K562 (cell line): ENCODE measurements around the gene KRTAP10-12. TPM values are rescaled to one million over a fixed set of nuclear protein-coding genes. Genes with fewer than 3 reads are reported as not detected.

Experiments
- ADNP ChIP-seq: fragments of 200-800 bp; sonication (Bioruptor generic); IDR thresholded peaks from 2 replicates; pipeline ENCODE4 v1.6.1; 2016; ENCODE audit warnings: missing genetic modification characterization, missing compliant biosample characterization
- CBX3 ChIP-seq, 2 experiments: IDR thresholded peaks; 1 replicate in 1 of 2; 2 replicates in 1 of 2; pipeline ENCODE4 v1.6.1; 2012; ENCODE audit warnings: inconsistent platforms in 2 of 2, low read length in 2 of 2, borderline replicate concordance in 1 of 2, control low read depth in 1 of 2
- NBN ChIP-seq: fragments of 450-650 bp; IDR thresholded peaks from 2 replicates; pipeline ENCODE4 v1.6.1; 2016; ENCODE audit warnings: low read depth, mild to moderate bottlenecking
- NR2F6 ChIP-seq: fragments of 450-650 bp; formaldehyde crosslinking; IDR thresholded peaks from 2 replicates; pipeline ENCODE4 v1.4.0; 2020; ENCODE audit warnings: mild to moderate bottlenecking
- NR3C1 ChIP-seq: sonication (generic); formaldehyde crosslinking; IDR thresholded peaks from 2 replicates; pipeline ENCODE4 v1.8.1; 2022; ENCODE audit warnings: missing genetic modification reagents
- ZBTB33 ChIP-seq: sonication (generic); formaldehyde crosslinking; IDR thresholded peaks from 2 replicates; pipeline ENCODE4 v1.8.1; 2023; ENCODE audit warnings: mild to moderate bottlenecking, missing genetic modification reagents
- ZNF12 ChIP-seq: sonication (generic); formaldehyde crosslinking; IDR thresholded peaks from 2 replicates; pipeline ENCODE4 v1.4.0; 2020; ENCODE audit warnings: mild to moderate bottlenecking, missing genetic modification reagents
- ZNF444 ChIP-seq: fragments of 250-450 bp; sonication (Bioruptor Pico); IDR thresholded peaks from 2 replicates; pipeline ENCODE4 v1.4.0; 2020; ENCODE audit warnings: mild to moderate bottlenecking, moderate library complexity
- ZNF77 ChIP-seq: fragments of 250-450 bp; sonication (Bioruptor Pico); IDR thresholded peaks from 2 replicates; pipeline ENCODE4 v1.5.0; 2020
- polyA plus RNA-seq, 8 experiments: library from polyadenylated mRNA; depleted of rRNA in 4 of 8; stranded (reverse) in 5 of 8; unstranded in 3 of 8; fragments of >200 nt; fragmentation: Nextera tagmentation in 2 of 8; fragmentation: Illumina TruSeq in 1 of 8; extraction: Ambion mirVana in 2 of 8; extraction: Trizol in 1 of 8; gene quantifications; 2 replicates each; pipeline versions ENCODE4 v1.2.1 to v1.2.3, GENCODE V29; 2011 to 2014; ENCODE audit warnings: inconsistent platforms in 1 of 8, missing spikeins in 1 of 8
- total RNA-seq, 7 experiments: library from RNA; depleted of rRNA in 6 of 7; stranded (reverse); fragments of >200 nt in 6 of 7; fragmentation: Illumina TruSeq in 2 of 7; extraction: Trizol in 2 of 7; gene quantifications; 2 replicates each; pipeline versions ENCODE4 v1.2.1 to v1.2.3, GENCODE V29; 2011 to 2021; ENCODE audit warnings: low replicate concordance in 1 of 7
- TF ChIP-seq, protein P1 (sequence below): fragments of 250-450 bp; sonication (Bioruptor Pico); IDR thresholded peaks from 2 replicates; pipeline ENCODE4 v1.4.0; 2020; ENCODE audit warnings: mild to moderate bottlenecking, moderate library complexity

KRTAP10-12 gene
- total and polyA plus RNA-seq, 9 of the 15 experiments (the other 6 are each of a cell fraction or from before 2014, with no cell fraction given), result not detected

DNA sequence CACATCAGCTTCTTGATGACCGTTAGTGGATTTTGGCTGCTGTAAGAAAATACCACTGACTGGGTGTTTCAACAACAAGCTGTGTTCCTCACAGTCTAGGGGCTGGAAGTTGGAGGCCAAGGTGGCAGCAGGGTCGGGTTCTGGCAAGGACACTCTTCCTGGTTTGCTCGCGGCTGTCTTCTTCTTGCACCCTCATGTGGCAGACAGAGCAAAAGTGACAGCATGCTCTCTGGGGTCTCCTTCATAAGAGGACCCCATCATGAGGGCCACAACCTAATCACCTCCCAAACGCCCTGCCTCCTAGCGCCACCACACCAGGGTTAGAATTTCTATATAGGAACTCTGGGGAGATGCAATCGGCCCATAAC, 33.0 kb downstream of the KRTAP10-12 start (continued):
- TF ChIP-seq NR3C1 (CRISPR knock-in tag), result no peak
- TF ChIP-seq ZNF444 (CRISPR knock-in tag), result no peak
- TF ChIP-seq ZNF77, result no peak
- TF ChIP-seq CBX3 (IDR thresholded peaks at IDR 0.05; ENCODE audit: borderline replicate concordance in 1 of 2, low read length in 2 of 2), result no peak
- TF ChIP-seq ZBTB33 (CRISPR knock-in tag), result no peak
- no peak for TF ChIP-seq NR2F6 (CRISPR knock-in tag)
- no peak for TF ChIP-seq ZNF12 (CRISPR knock-in tag)
- no peak for TF ChIP-seq ADNP
- no peak for TF ChIP-seq NBN
- TF ChIP-seq, protein P1, sequence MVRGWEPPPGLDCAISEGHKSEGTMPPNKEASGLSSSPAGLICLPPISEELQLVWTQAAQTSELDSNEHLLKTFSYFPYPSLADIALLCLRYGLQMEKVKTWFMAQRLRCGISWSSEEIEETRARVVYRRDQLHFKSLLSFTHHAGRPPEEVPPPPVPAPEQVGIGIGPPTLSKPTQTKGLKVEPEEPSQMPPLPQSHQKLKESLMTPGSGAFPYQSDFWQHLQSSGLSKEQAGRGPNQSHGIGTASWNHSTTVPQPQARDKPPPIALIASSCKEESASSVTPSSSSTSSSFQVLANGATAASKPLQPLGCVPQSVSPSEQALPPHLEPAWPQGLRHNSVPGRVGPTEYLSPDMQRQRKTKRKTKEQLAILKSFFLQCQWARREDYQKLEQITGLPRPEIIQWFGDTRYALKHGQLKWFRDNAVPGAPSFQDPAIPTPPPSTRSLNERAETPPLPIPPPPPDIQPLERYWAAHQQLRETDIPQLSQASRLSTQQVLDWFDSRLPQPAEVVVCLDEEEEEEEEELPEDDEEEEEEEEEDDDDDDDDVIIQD, result no peak
